OCI-LY7 (cell line): ENCODE results near the gene SLC29A3. TPM values are rescaled to one million over a fixed set of nuclear protein-coding genes. Genes with fewer than 3 reads are reported as not detected.

Source experiments
- BruUV-seq: library from RNA; stranded (reverse); fragments of 400-500 nt; replicated peaks from 2 replicates; lab custom pipeline; 2021; lab: Mats Ljungman, UMichigan
- CTCF ChIA-PET: fragments of 300-600 bp; sonication (Branson Sonifier 250); formaldehyde crosslinking; loops from one replicate; lab custom pipeline; 2022; ENCODE audit warnings: antibody characterized with exemption; ENCODE audit not compliant: unreplicated experiment; lab: Charles Lee
- POLR2A ChIA-PET: fragments of 300-600 bp; sonication (Branson Sonifier 250); formaldehyde crosslinking; loops from one replicate; lab custom pipeline; 2022; ENCODE audit warnings: antibody characterized with exemption; lab: Charles Lee
- DNase-seq: peaks from one replicate; pipeline ENCODE4 v3.0.0-alpha.2; 2015; ENCODE audit warnings: low spot score
- H2AFZ ChIP-seq: fragments of 200-600 bp; sonication (generic), shearing (Covaris generic); 2 replicates; pipeline ENCODE4 v1.6.1; 2014; ENCODE audit warnings: mild to moderate bottlenecking, antibody characterized with exemption, low read length, moderate library complexity
- H3K27ac ChIP-seq: fragments of 200-600 bp; sonication (generic); 2 replicates; pipeline ENCODE4 v1.5.1; 2014; ENCODE audit warnings: mixed run types, low read depth, mild to moderate bottlenecking, moderate library complexity, low read length, inconsistent platforms; ENCODE audit not compliant: poor library complexity, severe bottlenecking
- H3K36me3 ChIP-seq: fragments of 200-600 bp; sonication (generic); 2 replicates; pipeline ENCODE4 v1.6.1; 2014; ENCODE audit warnings: mild to moderate bottlenecking, antibody characterized with exemption, low read length, moderate library complexity, mixed read lengths; ENCODE audit not compliant: insufficient read depth
- H3K4me1 ChIP-seq: fragments of 200-600 bp; sonication (generic); 2 replicates; pipeline ENCODE4 v1.5.1; 2014; ENCODE audit warnings: mild to moderate bottlenecking, low read length; ENCODE audit not compliant: insufficient read depth, poor library complexity, severe bottlenecking
- H3K4me2 ChIP-seq: fragments of 200-600 bp; sonication (generic); 2 replicates; pipeline ENCODE4 v1.6.1; 2014; ENCODE audit warnings: mild to moderate bottlenecking, low read length
- H3K4me3 ChIP-seq: fragments of 200-600 bp; sonication (generic); 2 replicates; pipeline ENCODE4 v1.5.1; 2014; ENCODE audit warnings: mild to moderate bottlenecking, low read depth, low read length; ENCODE audit not compliant: poor library complexity, severe bottlenecking
- H3K79me2 ChIP-seq: fragments of 200-600 bp; sonication (generic); 2 replicates; pipeline ENCODE4 v1.6.1; 2016; ENCODE audit warnings: low read depth, mild to moderate bottlenecking, low read length, moderate library complexity, mixed read lengths; ENCODE audit not compliant: insufficient read depth
- H3K9me2 ChIP-seq: fragments of 200-600 bp; sonication (generic); 2 replicates; pipeline ENCODE4 v1.6.1; 2016; ENCODE audit warnings: mild to moderate bottlenecking, low read length, mixed read lengths; ENCODE audit not compliant: insufficient read depth
- H3K9me3 ChIP-seq: fragments of 200-600 bp; sonication (generic); 2 replicates; pipeline ENCODE4 v1.6.1; 2014; ENCODE audit warnings: mild to moderate bottlenecking, mixed run types, low read length, mixed read lengths
- H4K20me1 ChIP-seq: fragments of 200-600 bp; sonication (generic); 2 replicates; pipeline ENCODE4 v1.6.1; 2014; ENCODE audit warnings: mild to moderate bottlenecking, antibody characterized with exemption, low read length, moderate library complexity, mixed read lengths; ENCODE audit not compliant: insufficient read depth
- EZH2phosphoT487 ChIP-seq: fragments of 200-600 bp; sonication (generic); IDR thresholded peaks from 2 replicates; pipeline ENCODE4 v1.6.1; 2018; ENCODE audit warnings: low read depth, borderline replicate concordance, mild to moderate bottlenecking, mixed run types, antibody characterized with exemption, low read length, moderate library complexity, mixed read lengths
- intact Hi-C: fragments of 100-400 bp; cut with micrococcal nuclease; formaldehyde crosslinking; loops from one replicate; pipeline ENCODE4 v1.10.0; 2022; ENCODE audit not compliant: unreplicated experiment
- total RNA-seq, 2 experiments: library from RNA; depleted of rRNA in 1 of 2; stranded (reverse); fragments of >200 nt in 1 of 2; shearing (Covaris generic) in 1 of 2; gene quantifications; 2 replicates each; pipeline ENCODE4 v1.2.3, GENCODE V29; 2014 to 2022
- TF ChIP-seq, protein P1 (sequence below): fragments of 200-600 bp; sonication (generic); conservative IDR thresholded peaks from 2 replicates; pipeline ENCODE4 v1.5.1; 2014; ENCODE audit warnings: mild to moderate bottlenecking, antibody characterized with exemption, low read length, moderate library complexity, mixed read lengths

Gene SLC29A3
- total RNA-seq, 2 experiments from 2014 or later: 1.7 to 8.2 TPM

DNA sequence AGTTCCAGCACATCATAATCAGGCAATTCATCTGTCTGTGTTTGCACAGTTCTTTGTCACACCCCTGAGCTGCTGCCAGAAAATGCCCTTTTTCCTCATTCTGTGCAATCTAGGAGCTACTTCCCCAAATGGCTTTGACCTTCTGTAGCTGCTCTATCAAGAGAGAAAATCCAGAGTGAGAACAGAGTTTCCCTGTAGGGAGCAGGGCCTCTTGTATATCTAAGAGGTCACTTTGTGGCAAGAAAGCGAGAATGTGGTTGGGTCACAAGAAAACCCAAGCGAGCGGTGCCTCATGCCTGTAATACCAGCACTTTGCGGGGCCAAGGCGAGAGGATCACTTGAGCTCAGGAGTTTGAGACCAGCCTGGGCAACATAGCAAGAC, 24.3 kb downstream of the SLC29A3 start:
- BruUV-seq: no TSS peak
- POLR2A ChIA-PET: interaction anchor here (1.2 kb wide), 1 partner anchor 14 kb away, joined by 3 read pairs; no protein-coding TSS in a partner anchor
- CTCF ChIA-PET: no interaction called here

DNA sequence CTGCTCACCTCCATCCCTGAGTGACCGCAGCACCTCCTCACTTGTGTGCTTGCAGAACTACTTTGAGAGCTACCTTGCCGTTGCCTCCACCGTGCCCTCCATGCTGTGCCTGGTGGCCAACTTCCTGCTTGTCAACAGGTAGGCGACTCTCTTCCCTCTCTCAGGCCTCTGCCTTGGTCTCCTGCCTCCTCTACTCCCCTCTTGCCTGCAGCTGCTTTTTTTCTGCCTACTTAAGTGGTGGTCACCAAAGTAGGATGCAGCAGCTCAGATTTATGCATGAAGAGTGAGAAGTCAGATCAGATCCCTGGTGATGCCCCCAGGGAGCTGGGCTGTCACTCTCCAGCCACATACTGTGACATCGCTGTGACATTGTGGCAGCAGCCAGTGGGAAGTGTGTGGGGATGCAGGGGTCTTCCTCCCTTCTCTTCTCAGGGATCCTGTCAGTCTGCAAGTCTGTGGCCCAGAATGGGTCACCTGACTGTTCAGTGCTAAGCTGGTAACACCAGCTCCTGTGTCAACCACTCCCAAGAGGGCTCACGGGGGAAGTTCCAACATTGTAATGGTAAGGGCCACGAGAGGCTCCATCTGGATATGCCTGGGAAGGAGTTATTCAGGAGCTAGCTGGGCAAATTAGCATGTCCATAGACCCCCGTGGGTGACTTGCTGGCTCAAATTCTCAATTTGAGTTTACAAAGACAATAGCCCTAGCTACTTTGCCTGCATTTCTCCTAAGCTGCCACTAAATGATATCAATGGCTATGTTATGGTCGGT, 25.3 kb downstream of the SLC29A3 start:
- Histone ChIP-seq H3K9me3 (no peaks in the 10 kb centered on the region), H3K4me1 (no peaks in the 10 kb centered on the region), H3K9me2 (no peaks in the 10 kb centered on the region), H4K20me1 (no peaks in the 10 kb centered on the region), H3K4me3 (no peak overlapping the region), H3K27ac (no peak overlapping the region), H2AFZ (no peak overlapping the region), H3K4me2 (no peak overlapping the region), H3K36me3 (no peaks in the 10 kb centered on the region), H3K79me2 (no peaks in the 10 kb centered on the region)
- ChIA-PET POLR2A (interaction anchor here (0.8 kb wide), 1 partner anchor 363 kb away, joined by 3 read pairs; no protein-coding TSS in a partner anchor), CTCF (interaction anchor here (0.7 kb wide), 1 partner anchor 15 kb away, joined by 3 read pairs; no protein-coding TSS in a partner anchor)
- no TSS peak for BruUV-seq
- intact Hi-C loops: no loop called here
- TF ChIP-seq, protein P1, sequence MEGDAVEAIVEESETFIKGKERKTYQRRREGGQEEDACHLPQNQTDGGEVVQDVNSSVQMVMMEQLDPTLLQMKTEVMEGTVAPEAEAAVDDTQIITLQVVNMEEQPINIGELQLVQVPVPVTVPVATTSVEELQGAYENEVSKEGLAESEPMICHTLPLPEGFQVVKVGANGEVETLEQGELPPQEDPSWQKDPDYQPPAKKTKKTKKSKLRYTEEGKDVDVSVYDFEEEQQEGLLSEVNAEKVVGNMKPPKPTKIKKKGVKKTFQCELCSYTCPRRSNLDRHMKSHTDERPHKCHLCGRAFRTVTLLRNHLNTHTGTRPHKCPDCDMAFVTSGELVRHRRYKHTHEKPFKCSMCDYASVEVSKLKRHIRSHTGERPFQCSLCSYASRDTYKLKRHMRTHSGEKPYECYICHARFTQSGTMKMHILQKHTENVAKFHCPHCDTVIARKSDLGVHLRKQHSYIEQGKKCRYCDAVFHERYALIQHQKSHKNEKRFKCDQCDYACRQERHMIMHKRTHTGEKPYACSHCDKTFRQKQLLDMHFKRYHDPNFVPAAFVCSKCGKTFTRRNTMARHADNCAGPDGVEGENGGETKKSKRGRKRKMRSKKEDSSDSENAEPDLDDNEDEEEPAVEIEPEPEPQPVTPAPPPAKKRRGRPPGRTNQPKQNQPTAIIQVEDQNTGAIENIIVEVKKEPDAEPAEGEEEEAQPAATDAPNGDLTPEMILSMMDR: no peak
- no peak for TF ChIP-seq EZH2phosphoT487
- no peak for DNase-seq

More for the DNA sequence above, 24.3 kb downstream of the SLC29A3 start:
- Histone ChIP-seq H3K79me2 (no peaks in the 10 kb centered on the region), H3K4me2 (no peak overlapping the region), H3K4me1 (no peaks in the 10 kb centered on the region), H2AFZ (no peak overlapping the region), H3K9me2 (no peaks in the 10 kb centered on the region), H3K36me3 (no peaks in the 10 kb centered on the region), H3K27ac (no peak overlapping the region), H3K9me3 (no peaks in the 10 kb centered on the region), H3K4me3 (no peak overlapping the region), H4K20me1 (no peaks in the 10 kb centered on the region)
- no peak for DNase-seq
- TF ChIP-seq EZH2phosphoT487: no peak
- TF ChIP-seq, protein P1: no peak
- intact Hi-C loops: no loop called here

DNA sequence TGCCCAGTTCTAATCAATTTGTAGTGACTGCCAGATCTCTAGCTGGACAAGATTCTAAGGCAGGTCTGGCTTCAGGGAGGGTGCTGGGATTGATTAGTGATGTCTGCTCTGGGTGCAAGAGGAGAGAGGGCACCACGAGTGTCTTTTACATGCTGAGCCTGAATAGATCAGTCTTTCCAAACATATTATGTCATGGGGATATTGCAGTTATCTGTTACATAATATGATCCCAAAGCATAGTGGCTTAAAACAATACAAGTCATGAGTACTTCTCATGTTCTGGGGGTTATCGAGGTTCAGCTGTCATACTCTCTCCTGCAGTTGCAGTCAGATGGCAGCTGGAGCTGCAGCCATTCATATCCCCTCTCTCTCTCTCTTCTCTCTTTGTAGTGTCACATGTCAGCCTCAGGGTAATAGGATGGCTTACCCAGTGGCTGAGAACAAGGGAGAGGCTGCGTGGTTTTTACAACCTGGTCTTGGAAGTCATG, 26.0 kb downstream of the SLC29A3 start:
- TF ChIP-seq, protein P1: no peak
- no peak for TF ChIP-seq EZH2phosphoT487

More for the DNA sequence above, 26.0 kb downstream of the SLC29A3 start:
- ChIA-PET CTCF (no interaction called here), POLR2A (no interaction called here)
- DNase-seq: no peak
- no peaks in the 10 kb centered on the region for H3K4me1 ChIP-seq
- H3K9me3 ChIP-seq: no peaks in the 10 kb centered on the region
- no peak overlapping the region for H2AFZ ChIP-seq
- no TSS peak for BruUV-seq
- H3K36me3 ChIP-seq: no peaks in the 10 kb centered on the region
- no peak overlapping the region for H3K27ac ChIP-seq
- no peak overlapping the region for H3K4me2 ChIP-seq
- no peaks in the 10 kb centered on the region for H4K20me1 ChIP-seq
- no peaks in the 10 kb centered on the region for H3K9me2 ChIP-seq
- no peak overlapping the region for H3K4me3 ChIP-seq
- intact Hi-C loops: no loop called here
- H3K79me2 ChIP-seq: no peaks in the 10 kb centered on the region
